IMR-90 (cell line): ENCODE measurements around the gene TIRAP. TPM values are rescaled to one million over a fixed set of nuclear protein-coding genes. Genes with fewer than 3 reads are reported as not detected.

Source experiments
- ATAC-seq: fragments of 200-7000 bp; cut with Tn5 transposase; 2 replicates; pipeline ENCODE4 v1.9.1; 2020; ENCODE audit warnings: low read depth, mild to moderate bottlenecking, moderate library complexity
- BruUV-seq: library from RNA; stranded (reverse); fragments of 400-500 nt; replicated peaks from 2 replicates; lab custom pipeline; 2021; lab: Mats Ljungman, UMichigan
- CTCF ChIA-PET: fragments of 300-600 bp; formaldehyde crosslinking; extraction: SDS; loops from one replicate; lab custom pipeline; 2021; ENCODE audit warnings: antibody characterized with exemption; lab: Yijun Ruan, JAX
- POLR2A ChIA-PET: fragments of 300-600 bp; sonication (Branson Sonifier 250); formaldehyde crosslinking; loops from one replicate; lab custom pipeline; 2022; ENCODE audit warnings: antibody characterized with exemption; ENCODE audit not compliant: unreplicated experiment; lab: Charles Lee
- DNase-seq: peaks from one replicate; pipeline ENCODE4 v3.0.0; 2013
- H2AFZ ChIP-seq: replicated peaks from 2 replicates; pipeline ENCODE3; 2013; ENCODE audit warnings: low read length, mild to moderate bottlenecking; ENCODE audit not compliant: poor library complexity
- H2AK5ac ChIP-seq: 2 replicates; pipeline ENCODE4 v1.6.1; 2013; ENCODE audit warnings: low read depth, low read length, inconsistent platforms
- H2AK9ac ChIP-seq: replicated peaks from 2 replicates; pipeline ENCODE3; 2013; ENCODE audit warnings: mild to moderate bottlenecking, low read depth, low read length, moderate library complexity; ENCODE audit not compliant: poor library complexity
- H2BK120ac ChIP-seq: 2 replicates; pipeline ENCODE4 v1.6.1; 2013; ENCODE audit warnings: low read depth, low read length, inconsistent platforms
- H2BK15ac ChIP-seq: 3 replicates; pipeline ENCODE4 v1.6.1; 2013; ENCODE audit warnings: low read depth, low read length, inconsistent platforms
- H2BK20ac ChIP-seq: 2 replicates; pipeline ENCODE4 v1.6.1; 2013; ENCODE audit warnings: low read depth, mild to moderate bottlenecking, inconsistent platforms, low read length, moderate library complexity
- H2BK5ac ChIP-seq: 2 replicates; pipeline ENCODE4 v1.6.1; 2013; ENCODE audit warnings: mild to moderate bottlenecking, low read depth, low read length, inconsistent platforms; ENCODE audit not compliant: poor library complexity, severe bottlenecking
- H3K14ac ChIP-seq: replicated peaks from 2 replicates; pipeline ENCODE4 v1.6.1; 2013; ENCODE audit warnings: low read depth, low read length, inconsistent platforms
- H3K18ac ChIP-seq: 2 replicates; pipeline ENCODE4 v1.6.1; 2013; ENCODE audit warnings: low read depth, low read length, control low read depth
- H3K23ac ChIP-seq: 2 replicates; pipeline ENCODE4 v1.6.1; 2013; ENCODE audit warnings: low read depth, low read length, inconsistent platforms
- H3K27ac ChIP-seq: 2 replicates; pipeline ENCODE4 v1.5.1; 2013; ENCODE audit warnings: mild to moderate bottlenecking, control low read depth, low read length; ENCODE audit not compliant: insufficient read depth
- H3K27me3 ChIP-seq: 2 replicates; pipeline ENCODE4 v1.6.1; 2013; ENCODE audit warnings: low read length; ENCODE audit not compliant: control insufficient read depth, insufficient read depth
- H3K36me3 ChIP-seq: 2 replicates; pipeline ENCODE4 v1.6.1; 2013; ENCODE audit warnings: low read length, mixed read lengths; ENCODE audit not compliant: control insufficient read depth, insufficient read depth
- H3K4ac ChIP-seq: 2 replicates; pipeline ENCODE4 v1.6.1; 2013; ENCODE audit warnings: low read depth, low read length, inconsistent platforms
- H3K4me1 ChIP-seq: 2 replicates; pipeline ENCODE4 v1.6.1; 2013; ENCODE audit warnings: low read length, mixed read lengths; ENCODE audit not compliant: control insufficient read depth, insufficient read depth
- H3K4me2 ChIP-seq: 2 replicates; pipeline ENCODE4 v1.6.1; 2013; ENCODE audit warnings: low read depth, mild to moderate bottlenecking, control low read depth, low read length, moderate library complexity
- H3K4me3 ChIP-seq: 2 replicates; pipeline ENCODE4 v1.5.1; 2013; ENCODE audit warnings: low read depth, mild to moderate bottlenecking, control low read depth, low read length, moderate library complexity; ENCODE audit not compliant: insufficient read depth
- H3K56ac ChIP-seq: 2 replicates; pipeline ENCODE4 v1.6.1; 2013; ENCODE audit warnings: low read length, inconsistent platforms; ENCODE audit not compliant: insufficient read depth; ENCODE audit errors: extremely low read depth
- H3K79me1 ChIP-seq, 2 experiments: 2 replicates each; pipeline ENCODE4 v1.6.1; 2013; ENCODE audit warnings: low read length in 2 of 2, inconsistent platforms in 1 of 2, low read depth in 1 of 2
- H3K9ac ChIP-seq: 2 replicates; pipeline ENCODE4 v1.6.1; 2013; ENCODE audit warnings: low read depth, low read length, control low read depth
- H3K9me1 ChIP-seq: 2 replicates; pipeline ENCODE4 v1.6.1; 2013; ENCODE audit warnings: low read length, inconsistent platforms; ENCODE audit not compliant: insufficient read depth
- H3K9me3 ChIP-seq: 2 replicates; pipeline ENCODE4 v1.6.1; 2013; ENCODE audit warnings: low read length; ENCODE audit not compliant: control insufficient read depth, insufficient read depth
- H4K20me1 ChIP-seq: 2 replicates; pipeline ENCODE4 v1.6.1; 2013; ENCODE audit warnings: low read length, inconsistent platforms; ENCODE audit not compliant: insufficient read depth
- H4K5ac ChIP-seq: 2 replicates; pipeline ENCODE4 v1.6.1; 2013; ENCODE audit warnings: mild to moderate bottlenecking, low read depth, low read length, control low read depth
- H4K8ac ChIP-seq, 2 experiments: 2 replicates each; pipeline ENCODE4 v1.6.1; 2013; ENCODE audit warnings: low read depth in 2 of 2, low read length in 2 of 2, control low read depth in 1 of 2, inconsistent platforms in 1 of 2
- H4K91ac ChIP-seq: 2 replicates; pipeline ENCODE4 v1.6.1; 2013; ENCODE audit warnings: low read depth, low read length, inconsistent platforms; ENCODE audit not compliant: insufficient read depth
- BHLHE40 ChIP-seq: fragments of 150-350 bp; IDR thresholded peaks from 2 replicates; pipeline ENCODE4 v1.6.1; 2016; ENCODE audit warnings: mild to moderate bottlenecking, low read depth, low read length
- CEBPB ChIP-seq: IDR thresholded peaks from 2 replicates; pipeline ENCODE4 v1.6.1; 2012; ENCODE audit warnings: low read depth, low read length, improper control_type of control experiment
- CHD1 ChIP-seq: IDR thresholded peaks from 2 replicates; pipeline ENCODE4 v1.6.1; 2012; ENCODE audit warnings: low read depth, low read length, improper control_type of control experiment
- ELK1 ChIP-seq: fragments of 150-350 bp; IDR thresholded peaks from 2 replicates; pipeline ENCODE4 v1.6.1; 2016; ENCODE audit warnings: low read depth, mild to moderate bottlenecking, low read length, moderate library complexity, borderline replicate concordance
- FOS ChIP-seq: fragments of 150-350 bp; IDR thresholded peaks from 2 replicates; pipeline ENCODE4 v1.6.1; 2016; ENCODE audit warnings: low read depth, low read length
- MAFK ChIP-seq: IDR thresholded peaks from 2 replicates; pipeline ENCODE4 v1.6.1; 2012; ENCODE audit warnings: low read depth, low read length, improper control_type of control experiment
- MAZ ChIP-seq: IDR thresholded peaks from 2 replicates; pipeline ENCODE4 v1.6.1; 2012; ENCODE audit warnings: low read depth, mild to moderate bottlenecking, low read length, improper control_type of control experiment, moderate library complexity, borderline replicate concordance
- MXI1 ChIP-seq: IDR thresholded peaks from 2 replicates; pipeline ENCODE4 v1.6.1; 2012; ENCODE audit warnings: low read depth, mild to moderate bottlenecking, low read length, moderate library complexity, borderline replicate concordance
- NFE2L2 ChIP-seq: fragments of 150-350 bp; IDR thresholded peaks from 2 replicates; pipeline ENCODE4 v1.6.1; 2016; ENCODE audit warnings: low read depth, mild to moderate bottlenecking, low read length
- POLR2A ChIP-seq: IDR thresholded peaks from 2 replicates; pipeline ENCODE4 v1.6.1; 2012; ENCODE audit warnings: mild to moderate bottlenecking, low read depth, low read length
- RAD21 ChIP-seq: IDR thresholded peaks from 2 replicates; pipeline ENCODE4 v1.6.1; 2012; ENCODE audit warnings: low read length, improper control_type of control experiment
- RCOR1 ChIP-seq: IDR thresholded peaks from 2 replicates; pipeline ENCODE4 v1.6.1; 2012; ENCODE audit warnings: mild to moderate bottlenecking, low read length, improper control_type of control experiment; ENCODE audit not compliant: insufficient replicate concordance
- RFX5 ChIP-seq: IDR thresholded peaks from 2 replicates; pipeline ENCODE4 v1.8.0; 2012; ENCODE audit warnings: low read depth, mild to moderate bottlenecking, low read length, moderate library complexity
- SMC3 ChIP-seq: fragments of 150-350 bp; IDR thresholded peaks from 2 replicates; pipeline ENCODE4 v1.6.1; 2016; ENCODE audit warnings: low read depth, mild to moderate bottlenecking, antibody characterized with exemption, low read length, moderate library complexity
- USF2 ChIP-seq: fragments of 150-350 bp; IDR thresholded peaks from 2 replicates; pipeline ENCODE4 v1.6.1; 2017; ENCODE audit warnings: mild to moderate bottlenecking, antibody characterized with exemption, low read length, low read depth
- WGBS, 2 experiments: methylation state at CpG; one replicate each; pipeline versions ENCODE4 v1.1.5 to v1.1.7; 2013; ENCODE audit warnings: missing lambda C conversion rate in 2 of 2; ENCODE audit not compliant: insufficient read length in 1 of 2; ENCODE audit errors: extremely low coverage in 2 of 2; 5-methylcytosine and 5-hydroxymethylcytosine counted together
- dilution Hi-C: fragments of 300-500 bp; cut with HindIII; formaldehyde crosslinking; loops from one replicate; pipeline ENCODE4 v1.14.3; 2018; ENCODE audit warnings: low sequenced_read_pairs; ENCODE audit not compliant: unreplicated experiment
- in situ Hi-C: fragments of 300-500 bp; cut with MboI; formaldehyde crosslinking; loops from 3 replicates; pipeline ENCODE4 v1.14.3; 2019; ENCODE audit warnings: low sequenced_read_pairs, inconsistent platforms, mixed read lengths
- intact Hi-C: fragments of 100-400 bp; cut with micrococcal nuclease; formaldehyde crosslinking; loops from 2 replicates; pipeline ENCODE4 v1.10.0; 2022
- polyA plus RNA-seq, 3 experiments: library from polyadenylated mRNA; depleted of rRNA; stranded (reverse); fragments of >200 nt; gene quantifications; 2 replicates each; pipeline ENCODE4 v1.2.3, GENCODE V29; 2012; ENCODE audit warnings: low replicate concordance in 1 of 3
- total RNA-seq: library from RNA; depleted of rRNA; stranded (reverse); fragments of >200 nt; gene quantifications from 2 replicates; pipeline ENCODE4 v1.2.3, GENCODE V29; 2012
- TF ChIP-seq, protein P1 (sequence below): conservative IDR thresholded peaks from 2 replicates; pipeline ENCODE4 v1.5.1; 2012; ENCODE audit warnings: mild to moderate bottlenecking, low read depth, low read length, improper control_type of control experiment

Gene TIRAP
- total and polyA plus RNA-seq, 2 of the 4 experiments (the other 2 are of a cell fraction): 3.0 to 7.4 TPM

DNA sequence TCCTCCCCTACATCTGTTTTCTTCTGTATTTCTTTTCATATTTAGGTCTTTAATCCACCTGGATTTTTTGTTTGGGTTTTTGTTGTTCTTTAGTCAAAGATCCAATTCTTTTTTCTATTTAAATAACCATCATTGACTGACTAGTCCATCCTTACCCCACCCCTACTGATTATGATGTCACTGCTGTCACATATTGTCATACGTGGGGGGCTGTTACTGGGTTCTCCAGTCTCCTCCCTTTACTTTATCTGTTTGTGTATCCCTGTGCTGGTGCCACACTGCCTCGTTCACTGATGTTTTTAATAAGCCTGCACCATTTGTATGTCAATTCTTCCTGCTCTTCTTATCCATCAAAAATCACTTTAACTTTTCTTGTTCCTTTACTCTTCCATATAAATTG lies 14.1 kb downstream of the TIRAP start:
- H3K9ac ChIP-seq: no peak overlapping the region
- no peak overlapping the region for H3K18ac ChIP-seq
- CTCF ChIA-PET: no interaction called here
- H2AK9ac ChIP-seq: no peak overlapping the region
- no peaks in the 10 kb centered on the region for H4K20me1 ChIP-seq
- H3K27ac ChIP-seq: no peak overlapping the region
- no peaks in the 10 kb centered on the region for H3K9me3 ChIP-seq
- no peak overlapping the region for H3K23ac ChIP-seq
- no peak overlapping the region for H3K4me3 ChIP-seq
- H3K36me3 ChIP-seq: peaks cover 18% of the 10 kb centered on the region
- no peak overlapping the region for H3K56ac ChIP-seq
- H3K14ac ChIP-seq: no peak overlapping the region
- ATAC-seq (no peak), DNase-seq (no peak)
- no peak overlapping the region for H4K91ac ChIP-seq
- no peak overlapping the region for H2AK5ac ChIP-seq
- no peaks in the 10 kb centered on the region for H3K27me3 ChIP-seq
- POLR2A ChIA-PET: no interaction called here
- H2BK120ac ChIP-seq: no peak overlapping the region
- TF ChIP-seq NFE2L2 (no peak), MAZ (no peak), ELK1 (no peak), MXI1 (no peak), BHLHE40 (no peak), USF2 (no peak), RCOR1 (no peak), RAD21 (no peak), POLR2A (no peak), CEBPB (no peak), FOS (no peak), RFX5 (no peak), CHD1 (no peak), SMC3 (no peak), MAFK (no peak)
- TF ChIP-seq, protein P1, sequence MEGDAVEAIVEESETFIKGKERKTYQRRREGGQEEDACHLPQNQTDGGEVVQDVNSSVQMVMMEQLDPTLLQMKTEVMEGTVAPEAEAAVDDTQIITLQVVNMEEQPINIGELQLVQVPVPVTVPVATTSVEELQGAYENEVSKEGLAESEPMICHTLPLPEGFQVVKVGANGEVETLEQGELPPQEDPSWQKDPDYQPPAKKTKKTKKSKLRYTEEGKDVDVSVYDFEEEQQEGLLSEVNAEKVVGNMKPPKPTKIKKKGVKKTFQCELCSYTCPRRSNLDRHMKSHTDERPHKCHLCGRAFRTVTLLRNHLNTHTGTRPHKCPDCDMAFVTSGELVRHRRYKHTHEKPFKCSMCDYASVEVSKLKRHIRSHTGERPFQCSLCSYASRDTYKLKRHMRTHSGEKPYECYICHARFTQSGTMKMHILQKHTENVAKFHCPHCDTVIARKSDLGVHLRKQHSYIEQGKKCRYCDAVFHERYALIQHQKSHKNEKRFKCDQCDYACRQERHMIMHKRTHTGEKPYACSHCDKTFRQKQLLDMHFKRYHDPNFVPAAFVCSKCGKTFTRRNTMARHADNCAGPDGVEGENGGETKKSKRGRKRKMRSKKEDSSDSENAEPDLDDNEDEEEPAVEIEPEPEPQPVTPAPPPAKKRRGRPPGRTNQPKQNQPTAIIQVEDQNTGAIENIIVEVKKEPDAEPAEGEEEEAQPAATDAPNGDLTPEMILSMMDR: no peak
- intact Hi-C loops (no loop called here), in situ Hi-C loops (no loop called here), dilution Hi-C loops (no loop called here)
- no peaks in the 10 kb centered on the region; a peak in 2 of 4 replicates for H3K79me1 ChIP-seq
- H2AFZ ChIP-seq: no peak overlapping the region
- H3K9me1 ChIP-seq: no peaks in the 10 kb centered on the region
- H3K4me1 ChIP-seq: no peaks in the 10 kb centered on the region
- no TSS peak for BruUV-seq
- no peak overlapping the region for H2BK15ac ChIP-seq
- no peak overlapping the region for H4K8ac ChIP-seq
- no peak overlapping the region for H2BK5ac ChIP-seq
- no peak overlapping the region for H3K4me2 ChIP-seq
- H4K5ac ChIP-seq: no peak overlapping the region
- H2BK20ac ChIP-seq: no peak overlapping the region
- 82% methylated on average over 2 of the region's 2 CpGs; no CpG with 5 or more reads in 1 of the 2 experiments for WGBS, 2 experiments
- no peak overlapping the region for H3K4ac ChIP-seq
